HG03103 (cell line): ENCODE data around the gene PON1.

ENCODE experiments used
- ATAC-seq: cut with Tn5 transposase; IDR thresholded peaks from one replicate; pipeline ENCODE4 v1.9.1; 2021; ENCODE audit warnings: low read depth; ENCODE audit not compliant: unreplicated experiment

PON1 gene

GRCh38 chr7:95263785-95264362 is 60.5 kb downstream of the PON1 start:
- ATAC-seq = no peak

DNA sequence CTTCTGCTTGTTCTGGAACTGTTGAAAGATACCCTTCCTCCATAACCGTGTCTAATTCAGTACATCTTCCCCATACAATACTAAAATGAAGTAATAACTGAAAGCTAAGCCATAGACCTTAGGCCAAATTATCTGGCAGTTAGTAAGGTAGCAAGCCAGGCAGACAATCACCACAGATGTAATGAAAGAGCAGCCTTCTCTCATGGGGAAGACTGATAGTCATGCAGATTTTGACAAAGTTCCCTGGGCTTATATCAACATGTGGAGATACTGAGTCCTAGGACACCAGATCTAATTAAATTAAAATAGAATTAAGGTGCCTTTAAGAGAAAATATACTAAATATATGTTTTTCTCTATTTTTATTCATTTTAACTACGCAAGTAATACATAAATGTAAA is 61.5 kb downstream of the PON1 start:
- ATAC-seq = no peak

- ATAC-seq = no peak
Observed at GRCh38 chr7:95261895-95262415, 62.4 kb downstream of the PON1 start.

DNA sequence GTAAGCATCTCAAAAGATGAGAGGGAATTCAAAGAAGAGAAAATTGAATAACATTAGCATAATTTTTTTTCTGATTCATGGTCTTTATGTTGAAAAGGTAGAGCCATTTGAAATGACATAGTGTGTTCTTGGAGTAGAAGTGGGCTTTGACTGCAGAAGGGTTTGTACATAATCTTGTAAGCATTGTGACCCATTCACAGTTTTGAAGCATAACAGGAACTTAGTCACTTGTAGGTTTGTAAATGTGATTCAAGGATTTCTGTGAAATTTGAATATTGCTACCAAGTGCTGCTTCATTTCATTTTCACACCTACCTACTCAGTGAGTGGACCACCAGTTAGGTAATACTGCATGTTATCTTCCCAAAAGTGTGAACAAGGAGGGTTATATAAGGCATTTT is 68.6 kb downstream of the PON1 start:
- ATAC-seq = no peak

DNA sequence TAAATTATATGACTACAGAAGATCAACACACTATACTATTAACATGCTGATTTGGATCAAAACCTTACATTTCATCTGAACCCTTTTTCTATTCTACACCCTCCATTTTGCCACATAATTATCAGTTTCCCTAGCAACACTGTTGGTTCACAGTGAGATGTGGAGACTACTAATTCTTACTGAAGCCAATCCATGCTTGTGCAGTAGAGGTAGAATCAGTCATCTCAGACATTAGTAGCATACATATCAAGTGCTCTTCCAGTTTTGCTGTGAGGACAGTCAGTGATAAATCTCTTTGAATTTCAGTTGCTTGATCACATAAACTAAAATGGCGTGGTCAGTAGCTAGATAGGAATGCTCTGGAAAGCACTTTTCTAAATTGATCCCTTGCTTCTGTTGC is 70.3 kb downstream of the PON1 start:
- ATAC-seq = no peak

DNA sequence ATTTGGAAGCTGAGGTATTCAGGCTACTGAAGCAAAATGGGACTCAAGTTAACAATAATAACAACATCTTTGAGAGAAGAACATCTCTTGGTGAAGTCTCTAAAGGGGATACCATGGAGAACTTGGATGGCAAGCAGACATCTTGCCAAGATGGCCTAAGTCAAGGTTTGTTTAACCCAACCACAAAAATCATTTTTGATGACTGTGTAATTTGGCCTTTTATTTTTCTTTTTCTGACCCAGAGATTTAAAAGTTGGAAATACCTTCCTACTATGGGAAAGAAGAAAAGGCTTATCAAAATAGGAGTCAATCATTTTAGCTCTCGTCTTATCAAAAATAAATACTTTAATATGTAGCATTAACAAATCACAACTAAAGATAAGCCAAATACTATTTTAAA is 72.4 kb downstream of the PON1 start:
- ATAC-seq = no peak

DNA sequence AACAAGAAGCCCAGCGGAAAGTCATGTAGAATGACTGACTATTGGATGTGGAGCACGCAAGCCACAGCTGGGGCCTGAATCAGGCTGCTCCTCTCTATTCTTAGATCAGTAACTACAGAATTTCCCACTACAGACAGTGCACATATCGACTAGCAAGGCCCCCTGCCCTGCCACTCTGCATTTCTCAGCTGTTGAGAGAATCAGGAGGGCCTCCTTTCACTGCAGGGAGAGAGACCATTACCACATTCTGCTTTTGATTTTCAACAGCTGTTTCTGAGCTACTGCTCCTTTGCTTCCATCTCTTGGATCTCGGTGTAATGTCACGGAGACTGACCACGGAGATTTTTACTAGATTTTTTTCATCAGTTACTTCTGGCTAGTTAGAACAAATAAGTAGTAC is 73.8 kb downstream of the PON1 start:
- no peak for ATAC-seq
